HepG2 (cell line): Measurements from ENCODE around the gene HINFP. TPM values are rescaled to one million over a fixed set of nuclear protein-coding genes. Genes with fewer than 3 reads are reported as not detected.
A peak's percentile ranks its signal among the peaks of the same experiment; 100 is the strongest.

ENCODE experiments used
- ATAC-seq: fragments of 200-7000 bp; cut with Tn5 transposase; 3 replicates; pipeline ENCODE4 v1.9.1; 2020; ENCODE audit warnings: mild to moderate bottlenecking, moderate library complexity
- BruUV-seq: library from RNA; stranded (reverse); fragments of 400-500 nt; replicated peaks from 2 replicates; lab custom pipeline; 2021; lab: Mats Ljungman, UMichigan
- CTCF ChIA-PET: fragments of 300-600 bp; formaldehyde crosslinking; extraction: SDS; loops from one replicate; lab custom pipeline; 2021; ENCODE audit warnings: low total read pairs, inconsistent platforms, low intra/inter-chr PET ratio; lab: Yijun Ruan, JAX
- POLR2A ChIA-PET: fragments of 350-600 bp; sonication (Branson Sonifier 250); formaldehyde crosslinking; loops from one replicate; lab custom pipeline; 2020; ENCODE audit warnings: antibody characterized with exemption, inconsistent platforms; lab: Yijun Ruan, JAX
- DNase-seq: peaks from one replicate; pipeline ENCODE4 v3.0.0-alpha.2; 2015; ENCODE audit warnings: low spot score
- FAIRE-seq: peaks from 3 replicates; lab custom pipeline; 2011; peaks lifted over from hg19 to GRCh38; lab: Jason Lieb, UNC
- H2AFZ ChIP-seq: one replicate; pipeline ENCODE4 v1.6.1; 2011; ENCODE audit warnings: low read length, inconsistent platforms
- H3K27ac ChIP-seq: fragments of 300-600 bp; 3 replicates; pipeline ENCODE4 v1.8.0; 2011; ENCODE audit warnings: mixed run types, mild to moderate bottlenecking, mixed read lengths, low read length, inconsistent platforms; ENCODE audit not compliant: insufficient read depth; ENCODE audit errors: extremely low read length
- H3K27me3 ChIP-seq, 2 experiments: fragments of 200-600 bp in 1 of 2; 2 replicates in 1 of 2; 3 replicates in 1 of 2; pipeline versions ENCODE4 v1.6.0 to v1.8.0; 2011; ENCODE audit warnings: low read length in 2 of 2, mild to moderate bottlenecking in 2 of 2, moderate library complexity in 2 of 2, inconsistent platforms in 1 of 2; ENCODE audit not compliant: insufficient read depth in 2 of 2, control insufficient read depth in 1 of 2
- H3K36me3 ChIP-seq, 2 experiments: fragments of 200-600 bp in 1 of 2; replicated peaks in 1 of 2; 2 replicates in 1 of 2; 3 replicates in 1 of 2; pipeline versions ENCODE4 v1.5.1 to v1.8.0; 2011; ENCODE audit warnings: low read length in 2 of 2, inconsistent platforms in 1 of 2; ENCODE audit not compliant: insufficient read depth in 2 of 2, control insufficient read depth in 1 of 2
- H3K4me1 ChIP-seq: 2 replicates; pipeline ENCODE4 v1.5.1; 2012; ENCODE audit warnings: low read length, inconsistent platforms; ENCODE audit not compliant: insufficient read depth
- H3K4me2 ChIP-seq: 2 replicates; pipeline ENCODE4 v1.6.0; 2011; ENCODE audit warnings: low read depth, low read length, inconsistent platforms
- H3K4me3 ChIP-seq, 3 experiments: fragments of 200-600 bp in 1 of 3; sonication (generic), shearing (Covaris generic) in 1 of 3; replicated peaks in 1 of 3; 2 replicates each; pipeline ENCODE4 v1.5.1; 2011 to 2016; ENCODE audit warnings: low read length in 3 of 3, inconsistent platforms in 2 of 3, low read depth in 2 of 3, mild to moderate bottlenecking in 2 of 3, control low read depth in 1 of 3, mixed read lengths in 1 of 3; ENCODE audit not compliant: insufficient read depth in 1 of 3
- H3K79me2 ChIP-seq: one replicate; pipeline ENCODE4 v1.6.1; 2011; ENCODE audit warnings: low read length, inconsistent platforms; ENCODE audit not compliant: insufficient read depth
- H3K9ac ChIP-seq: 2 replicates; pipeline ENCODE4 v1.6.0; 2011; ENCODE audit warnings: mild to moderate bottlenecking, low read depth, low read length, inconsistent platforms; ENCODE audit not compliant: insufficient read depth
- H3K9me3 ChIP-seq: 2 replicates; pipeline ENCODE4 v1.5.1; 2012; ENCODE audit warnings: mild to moderate bottlenecking, low read length
- H4K20me1 ChIP-seq: 2 replicates; pipeline ENCODE4 v1.6.0; 2011; ENCODE audit warnings: inconsistent platforms, mild to moderate bottlenecking, low read length, moderate library complexity; ENCODE audit not compliant: insufficient read depth
- E2F2 ChIP-seq: sonication (generic); formaldehyde crosslinking; IDR thresholded peaks from 2 replicates; pipeline ENCODE4 v1.4.0; 2020; ENCODE audit warnings: missing genetic modification reagents, borderline replicate concordance
- ETV5 ChIP-seq: IDR thresholded peaks from 2 replicates; pipeline ENCODE4 v1.6.1; 2018; ENCODE audit warnings: missing biosample characterization, missing genetic modification reagents, inconsistent platforms, borderline replicate concordance
- HDAC2 ChIP-seq: sonication (generic); formaldehyde crosslinking; IDR thresholded peaks from 2 replicates; pipeline ENCODE4 v1.4.0; 2020; ENCODE audit warnings: missing genetic modification reagents
- KAT2B ChIP-seq: fragments of 150-350 bp; IDR thresholded peaks from 2 replicates; pipeline ENCODE4 v1.6.1; 2014; ENCODE audit warnings: low read depth, low read length, borderline replicate concordance
- MTA3 ChIP-seq: sonication (generic); formaldehyde crosslinking; IDR thresholded peaks from 2 replicates; pipeline ENCODE4 v1.4.0; 2020; ENCODE audit warnings: missing genetic modification reagents
- MTF1 ChIP-seq: sonication (generic); formaldehyde crosslinking; IDR thresholded peaks from 2 replicates; pipeline ENCODE4 v1.5.0; 2020; ENCODE audit warnings: missing genetic modification reagents
- NFIC ChIP-seq: IDR thresholded peaks from 2 replicates; pipeline ENCODE4 v1.6.1; 2012; ENCODE audit warnings: mild to moderate bottlenecking, low read length, inconsistent platforms
- NONO ChIP-seq, 2 experiments: fragments of 450-650 bp in 1 of 2; sonication (generic) in 1 of 2; formaldehyde crosslinking in 1 of 2; IDR thresholded peaks in 1 of 2; conservative IDR thresholded peaks in 1 of 2; 2 replicates each; pipeline versions ENCODE4 v1.6.1 to v1.8.0; 2017 to 2022; ENCODE audit warnings: mild to moderate bottlenecking in 1 of 2, missing genetic modification reagents in 1 of 2, moderate library complexity in 1 of 2
- TBX3 ChIP-seq: fragments of 450-650 bp; IDR thresholded peaks from 2 replicates; pipeline ENCODE4 v1.6.1; 2017; ENCODE audit warnings: antibody characterized with exemption, mild to moderate bottlenecking, inconsistent platforms, borderline replicate concordance
- ZFP37 ChIP-seq: sonication (generic); formaldehyde crosslinking; IDR thresholded peaks from 2 replicates; pipeline ENCODE4 v1.4.0; 2020; ENCODE audit warnings: missing genetic modification reagents, borderline replicate concordance
- ZNF224 ChIP-seq: sonication (generic); formaldehyde crosslinking; IDR thresholded peaks from 2 replicates; pipeline ENCODE4 v1.5.0; 2020; ENCODE audit warnings: mild to moderate bottlenecking, missing genetic modification reagents
- ZNF318 ChIP-seq: sonication (generic); formaldehyde crosslinking; IDR thresholded peaks from 2 replicates; pipeline ENCODE4 v1.4.0; 2020; ENCODE audit warnings: mild to moderate bottlenecking, missing genetic modification reagents
- ZNF616 ChIP-seq: sonication (generic); formaldehyde crosslinking; IDR thresholded peaks from 2 replicates; pipeline ENCODE4 v1.5.0; 2020; ENCODE audit warnings: low read depth, mild to moderate bottlenecking, missing genetic modification reagents
- ZNF713 ChIP-seq: sonication (generic); formaldehyde crosslinking; IDR thresholded peaks from 2 replicates; pipeline ENCODE4 v1.4.0; 2020; ENCODE audit warnings: mild to moderate bottlenecking, missing genetic modification reagents
- WGBS: methylation state at CpG from one replicate; pipeline ENCODE4 v1.1.6; 2017; ENCODE audit warnings: low lambda C conversion rate; 5-methylcytosine and 5-hydroxymethylcytosine counted together
- in situ Hi-C: cut with HindIII; loops from 2 replicates; pipeline ENCODE4 v1.10.0; 2017; ENCODE audit warnings: low pct_unique_long_range_greater_than_20kb; ENCODE audit not compliant: extremely low pct_ligation_motif_present
- intact Hi-C: fragments of 100-400 bp; cut with micrococcal nuclease; formaldehyde crosslinking; loops from one replicate; pipeline ENCODE4 v1.10.0; 2022; ENCODE audit not compliant: unreplicated experiment
- polyA plus RNA-seq, 8 experiments: library from polyadenylated mRNA; depleted of rRNA in 3 of 8; stranded (reverse) in 7 of 8; unstranded in 1 of 8; fragments of >200 nt; fragmentation: Illumina TruSeq in 4 of 8; extraction: Trizol in 4 of 8; gene quantifications; 2 replicates each; pipeline versions ENCODE4 v1.2.1 to v1.2.3, GENCODE V29; 2011 to 2016; ENCODE audit warnings: low read depth in 4 of 8, missing spikeins in 1 of 8, mixed read lengths in 1 of 8; ENCODE audit not compliant: insufficient read depth in 1 of 8
- total RNA-seq, 5 experiments: library from RNA; depleted of rRNA; stranded (reverse); fragments of >200 nt; fragmentation: Illumina TruSeq; extraction: Trizol; gene quantifications; 2 replicates each; pipeline ENCODE4 v1.2.3, GENCODE V29; 2016; ENCODE audit warnings: low read depth in 1 of 5

HINFP gene
- total and polyA plus RNA-seq, 2 of the 13 experiments (the other 11 are each of a cell fraction or from before 2014, with no cell fraction given) = 15.1 to 21.4 TPM

GRCh38 chr11:119087123-119087522 lies 34.3 kb upstream of the HINFP start:
- intact Hi-C loops = no loop called here
- ChIA-PET CTCF (no interaction called here), POLR2A (interaction anchor here (1.4 to 3.8 kb wide), 3 partner anchors 8 to 44 kb away, joined by 4 to 109 read pairs (median 5); partner anchors contain the start of gene VPS11)
- H3K9ac ChIP-seq = peak overlapping the region; percentile 0; the same call in 1 of the 2 replicates
- no peaks in the 10 kb centered on the region; a peak in 1 of 5 replicates for H3K27me3 ChIP-seq
- in situ Hi-C loops = no loop called here
- H3K4me2 ChIP-seq = 0 out of 2 replicates have a peak overlapping the region, but pooled peaks have one; percentile 16
- FAIRE-seq (no peak), DNase-seq (no peak), ATAC-seq (no peak)
- H4K20me1 ChIP-seq = no peaks in the 10 kb centered on the region
- H2AFZ ChIP-seq = no peak overlapping the region
- H3K4me1 ChIP-seq = peaks cover 42% of the 10 kb centered on the region
- peaks cover 14% of the 10 kb centered on the region for H3K79me2 ChIP-seq
- no peak overlapping the region for H3K4me3 ChIP-seq
- H3K9me3 ChIP-seq = no peaks in the 10 kb centered on the region
- 87% methylated on average over 6 of the region's 6 CpGs for WGBS
- no TSS peak for BruUV-seq
- H3K27ac ChIP-seq = peak overlapping the region; percentile 12
- H3K36me3 ChIP-seq = peaks cover 0 to 10% of the 10 kb centered on the region in 2 experiments
- no peak for TF ChIP-seq KAT2B
- TF ChIP-seq NONO (IDR thresholded peaks at IDR 0.05) = no peak
- no peak for TF ChIP-seq NONO (CRISPR knock-in tag; conservative IDR thresholded peaks at IDR 0.05)
- no peak for TF ChIP-seq ZNF713
- TF ChIP-seq ZNF224 (CRISPR knock-in tag) = no peak
- TF ChIP-seq ETV5 (CRISPR knock-in tag) = no peak
- no peak for TF ChIP-seq HDAC2 (CRISPR knock-in tag)
- no peak for TF ChIP-seq E2F2
- TF ChIP-seq ZNF616 (CRISPR knock-in tag) = no peak
- no peak for TF ChIP-seq MTA3
- TF ChIP-seq ZNF318 = no peak
- no peak for TF ChIP-seq NFIC
- no peak for TF ChIP-seq MTF1 (CRISPR knock-in tag)
- no peak for TF ChIP-seq ZFP37 (CRISPR knock-in tag)
- no peak for TF ChIP-seq TBX3
